ENCODE data around the gene ETNPPL. TPM values are rescaled to one million over a fixed set of nuclear protein-coding genes. Genes with fewer than 3 reads are reported as not detected.

ETNPPL gene
- not detected in 5 replicates for total RNA-seq (2022; extraction: Qiagen RNA extraction)

GRCh38 chr4:108762559-108763225 lies at the start of gene ETNPPL:
TSS of gene ETNPPL (minus strand) at chr4:108763053. CDS start at chr4:108762898, 155 bp downstream.

Other genes starting within 250 kb of the ETNPPL start
- gene RPL34, start 142.5 kb downstream of the ETNPPL start, total RNA-seq (2022; extraction: Qiagen RNA extraction): 856 to 1,041 TPM (median 883 TPM) in 5 replicates
- gene OSTC, start 112.5 kb downstream of the ETNPPL start, total RNA-seq (2022; extraction: Qiagen RNA extraction): 90.8 to 108 TPM (median 99.3 TPM) in 5 replicates